Pancreas (tissue), 10 donors: Measurements from ENCODE around the gene TRIM41. TPM values are rescaled to one million over a fixed set of nuclear protein-coding genes. Genes with fewer than 3 reads are reported as not detected.

Experiments
- ATAC-seq, 4 donors: fragments of 200-7000 bp; cut with Tn5 transposase; one replicate each; pipeline versions ENCODE4 v1.8.0 to v1.9.1; 2020; ENCODE audit warnings: mild to moderate bottlenecking in 4 of 4, moderate library complexity in 4 of 4
- DNase-seq, 6 donors: peaks; one replicate each; pipeline ENCODE4 v3.0.0-alpha.2; 2020
- FAIRE-seq: peaks from 2 replicates; lab custom pipeline; 2012; peaks lifted over from hg19 to GRCh38; lab: Jason Lieb, UNC
- H3K27ac ChIP-seq, 4 donors: fragments of 200-600 bp; sonication (generic); 1 replicate in 3 of 4; 2 replicates in 1 of 4; pipeline versions ENCODE4 v1.5.0 to v1.8.0; 2020
- H3K27me3 ChIP-seq, 4 donors: fragments of 200-600 bp; one replicate each; pipeline ENCODE4 v1.8.0; 2021
- H3K36me3 ChIP-seq, 3 donors: fragments of 200-600 bp; sonication (generic) in 1 of 3; one replicate each; pipeline versions ENCODE4 v1.5.0 to v1.8.0; 2020 to 2021
- H3K4me1 ChIP-seq, 3 donors: fragments of 200-600 bp; one replicate each; pipeline ENCODE4 v1.8.0; 2021
- H3K4me3 ChIP-seq, 4 donors: fragments of 200-600 bp; sonication (generic) in 2 of 4; one replicate each; pipeline versions ENCODE4 v1.5.0 to v1.8.0; 2020 to 2021
- H3K9me3 ChIP-seq, 4 donors: fragments of 200-600 bp; one replicate each; pipeline ENCODE4 v1.8.0; 2021
- WGBS, 2 donors: extraction: QIAGEN DNeasy Blood & Tissue Kit; methylation state at CpG; one replicate each; pipeline ENCODE4 v1.1.7; 2013; 5-methylcytosine and 5-hydroxymethylcytosine counted together
- intact Hi-C, 3 donors: fragments of 100-400 bp; cut with DNase I; formaldehyde crosslinking; loops; one replicate each; pipeline versions ENCODE4 v1.11.1 to v1.14.2; 2022
- polyA plus RNA-seq, 2 donors: library from polyadenylated mRNA; stranded (reverse); fragments of 200-250 nt; gene quantifications; one replicate each; pipeline ENCODE4 v1.2.3, GENCODE V29; 2013
- total RNA-seq, 6 donors: library from RNA; stranded (reverse); fragmentation: NEBNext Ultra II Directional in 4 of 6; extraction: Animal tissue kit (Norgen Biotek cat#: 25700) in 4 of 6; gene quantifications; one replicate each; pipeline versions ENCODE4 v1.2.1 to v1.2.4, GENCODE V29; 2021 to 2023
- TF ChIP-seq, protein P1 (sequence below), 4 donors: fragments of 200-600 bp; sonication (generic) in 3 of 4; IDR thresholded peaks; one replicate each; pipeline versions ENCODE4 v1.5.0 to v1.8.0; 2021; ENCODE audit warnings: antibody characterized with exemption in 4 of 4
- donor health status: healthy with polysubstance abuse.
- donor health status: DM: no; HTN: no; CAD: no; lungs with moderate emphysema.
- donor health status: DM: no; HTN: no; CAD: no.
- donor health status: control.
- donor health status: control.
- donor health status: Bipolar disorder and iron deficiency.
- donor health status: DM: yes; HTN: yes; CAD: no.
- donor health status: DM: no; HTN: no; CAD: no.
- donor health status: DM: no; HTN: no; CAD: no.
- donor health status: DM: yes; HTN: yes; CAD: no.

TRIM41 gene
- total and polyA plus RNA-seq, 8 donors, result 11.4 to 28.7 (median 14.7) TPM

DNA sequence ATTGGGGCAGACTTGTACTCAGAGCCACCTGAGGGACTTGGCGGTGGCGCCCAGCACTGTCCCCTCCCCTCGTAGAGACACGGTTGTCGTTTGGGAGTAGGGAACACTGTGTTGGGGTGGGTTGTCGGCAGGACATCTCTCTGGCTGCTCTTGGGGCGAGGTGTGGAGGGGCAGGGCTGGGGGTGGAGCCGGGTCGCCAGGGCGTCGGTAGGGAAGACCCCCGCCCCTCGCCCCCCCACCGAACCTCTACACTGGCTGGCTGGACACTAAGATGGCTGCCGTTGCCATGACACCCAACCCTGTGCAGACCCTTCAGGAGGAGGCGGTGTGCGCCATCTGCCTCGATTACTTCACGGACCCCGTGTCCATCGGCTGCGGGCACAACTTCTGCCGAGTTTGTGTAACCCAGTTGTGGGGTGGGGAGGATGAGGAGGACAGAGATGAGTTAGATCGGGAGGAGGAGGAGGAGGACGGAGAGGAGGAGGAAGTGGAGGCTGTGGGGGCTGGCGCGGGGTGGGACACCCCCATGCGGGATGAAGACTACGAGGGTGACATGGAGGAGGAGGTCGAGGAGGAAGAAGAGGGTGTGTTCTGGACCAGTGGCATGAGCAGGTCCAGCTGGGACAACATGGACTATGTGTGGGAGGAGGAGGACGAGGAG is 778 bp downstream of the TRIM41 start:
- DNase-seq (peak in 1 of 6 donors; percentile 72), ATAC-seq (peak in 2 of 4 donors; percentile 0 to 2), FAIRE-seq (no peak)
- Histone ChIP-seq H3K36me3 (no peaks in the 10 kb centered on the region), H3K27me3 (no peaks in the 10 kb centered on the region), H3K4me3 (peak overlapping the region; percentile 59 to 93 (median 74)), H3K9me3 (no peaks in the 10 kb centered on the region), H3K4me1 (peaks cover 0 to 3% (median 0%) of the 10 kb centered on the region in 3 donors), H3K27ac (peak overlapping the region; percentile 79 to 93 (median 90))
- WGBS, 2 donors, result 2% methylated on average over 29 to 30 of the region's 31 CpGs
- TF ChIP-seq, protein P1, sequence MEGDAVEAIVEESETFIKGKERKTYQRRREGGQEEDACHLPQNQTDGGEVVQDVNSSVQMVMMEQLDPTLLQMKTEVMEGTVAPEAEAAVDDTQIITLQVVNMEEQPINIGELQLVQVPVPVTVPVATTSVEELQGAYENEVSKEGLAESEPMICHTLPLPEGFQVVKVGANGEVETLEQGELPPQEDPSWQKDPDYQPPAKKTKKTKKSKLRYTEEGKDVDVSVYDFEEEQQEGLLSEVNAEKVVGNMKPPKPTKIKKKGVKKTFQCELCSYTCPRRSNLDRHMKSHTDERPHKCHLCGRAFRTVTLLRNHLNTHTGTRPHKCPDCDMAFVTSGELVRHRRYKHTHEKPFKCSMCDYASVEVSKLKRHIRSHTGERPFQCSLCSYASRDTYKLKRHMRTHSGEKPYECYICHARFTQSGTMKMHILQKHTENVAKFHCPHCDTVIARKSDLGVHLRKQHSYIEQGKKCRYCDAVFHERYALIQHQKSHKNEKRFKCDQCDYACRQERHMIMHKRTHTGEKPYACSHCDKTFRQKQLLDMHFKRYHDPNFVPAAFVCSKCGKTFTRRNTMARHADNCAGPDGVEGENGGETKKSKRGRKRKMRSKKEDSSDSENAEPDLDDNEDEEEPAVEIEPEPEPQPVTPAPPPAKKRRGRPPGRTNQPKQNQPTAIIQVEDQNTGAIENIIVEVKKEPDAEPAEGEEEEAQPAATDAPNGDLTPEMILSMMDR (IDR thresholded peaks at IDR 0.05), result no peak
- intact Hi-C loops, result no loop called here

DNA sequence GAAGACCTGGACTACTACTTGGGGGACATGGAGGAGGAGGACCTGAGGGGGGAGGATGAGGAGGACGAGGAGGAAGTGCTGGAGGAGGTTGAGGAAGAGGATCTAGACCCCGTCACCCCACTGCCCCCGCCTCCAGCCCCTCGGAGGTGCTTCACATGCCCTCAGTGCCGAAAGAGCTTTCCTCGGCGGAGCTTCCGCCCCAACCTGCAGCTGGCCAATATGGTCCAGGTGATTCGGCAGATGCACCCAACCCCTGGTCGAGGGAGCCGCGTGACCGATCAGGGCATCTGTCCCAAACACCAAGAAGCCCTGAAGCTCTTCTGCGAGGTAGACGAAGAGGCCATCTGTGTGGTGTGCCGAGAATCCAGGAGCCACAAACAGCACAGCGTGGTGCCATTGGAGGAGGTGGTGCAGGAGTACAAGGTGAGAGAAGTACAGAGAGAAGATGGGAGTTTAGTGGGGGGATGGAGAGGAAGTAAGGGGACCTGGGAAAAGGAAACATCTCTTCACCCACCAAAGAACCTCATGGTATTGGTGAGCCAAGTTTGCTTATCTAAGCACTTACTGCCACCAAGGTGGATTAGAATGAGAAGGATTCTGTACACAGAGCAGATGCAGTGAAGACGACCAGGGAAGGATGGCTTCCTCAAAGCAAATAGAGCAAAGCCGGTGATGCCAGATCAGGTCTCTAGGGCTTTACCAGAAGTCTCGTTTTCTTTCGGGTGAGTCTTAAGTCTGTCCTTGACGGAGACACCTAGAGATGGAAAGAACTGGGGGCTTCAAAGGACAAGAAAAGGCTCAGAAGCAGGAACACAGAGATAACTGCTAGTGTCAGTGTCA is 1.5 kb downstream of the TRIM41 start:
- Histone ChIP-seq H3K4me3 (peak overlapping the region; percentile 59 to 93 (median 74)), H3K27me3 (no peaks in the 10 kb centered on the region), H3K9me3 (no peaks in the 10 kb centered on the region), H3K36me3 (no peaks in the 10 kb centered on the region), H3K4me1 (peaks cover 0 to 3% (median 0%) of the 10 kb centered on the region in 3 donors), H3K27ac (no peak overlapping the region)
- TF ChIP-seq, protein P1 (IDR thresholded peaks at IDR 0.05), result no peak
- FAIRE-seq, result no peak
- intact Hi-C loops, result no loop called here
- WGBS, 2 donors, result 70 to 75% methylated on average over 22 of the region's 22 CpGs
- DNase-seq, result peak in 3 of 6 donors; percentile 31 to 80 (median 58)
- no peak for ATAC-seq

DNA sequence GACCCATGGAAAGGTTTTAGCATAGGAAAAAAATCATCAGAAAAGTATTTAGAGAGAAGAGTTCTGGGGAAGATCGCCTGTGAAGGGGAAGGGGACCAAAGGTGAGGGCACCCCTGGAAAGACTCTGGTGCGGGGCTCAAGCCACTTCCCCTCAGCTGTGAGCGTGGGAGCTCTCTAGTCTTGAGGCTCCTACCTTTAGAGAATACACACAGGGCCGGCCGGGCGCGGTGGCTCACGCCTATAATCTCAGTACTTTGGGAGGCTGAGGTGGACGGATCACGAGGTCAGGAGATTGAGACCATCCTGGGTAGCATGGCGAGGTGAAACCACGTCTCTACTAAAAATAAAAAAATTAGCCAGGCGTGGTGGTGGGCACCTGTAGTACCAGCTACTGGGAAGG is 6.9 kb downstream of the TRIM41 start:
- DNase-seq (no peak), ATAC-seq (no peak), FAIRE-seq (no peak)
- no peak overlapping the region for H3K27ac ChIP-seq
- intact Hi-C loops, result no loop called here
- 87 to 95% methylated on average over 13 of the region's 13 CpGs for WGBS, 2 donors
- peaks cover 0 to under 1% (median 0%) of the 10 kb centered on the region in 3 donors for H3K4me1 ChIP-seq
- H3K27me3 ChIP-seq, result no peaks in the 10 kb centered on the region
- no peak overlapping the region for H3K4me3 ChIP-seq
- H3K9me3 ChIP-seq, result no peaks in the 10 kb centered on the region
- TF ChIP-seq, protein P1 (IDR thresholded peaks at IDR 0.05), result no peak
- peaks cover 0 to 11% (median 0%) of the 10 kb centered on the region in 3 donors for H3K36me3 ChIP-seq

DNA sequence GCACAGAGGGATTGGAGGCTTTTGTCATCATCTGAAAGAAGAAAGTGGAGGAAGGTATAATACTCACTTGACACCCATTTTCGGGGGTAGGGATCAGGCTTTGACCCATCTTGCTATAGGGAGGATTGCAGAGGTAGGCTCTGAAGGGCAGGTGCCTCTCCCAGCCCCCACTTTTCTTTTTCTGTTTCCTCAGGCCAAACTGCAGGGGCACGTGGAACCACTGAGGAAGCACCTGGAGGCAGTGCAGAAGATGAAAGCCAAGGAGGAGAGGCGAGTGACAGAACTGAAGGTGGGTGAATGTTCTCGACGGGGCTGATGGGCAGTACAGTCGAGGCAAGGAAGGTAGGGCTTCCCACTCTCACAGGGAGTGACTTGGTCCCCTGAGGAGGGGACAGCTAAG is 7.5 kb downstream of the TRIM41 start:
- no peak for FAIRE-seq

More for the DNA sequence above, 7.5 kb downstream of the TRIM41 start:
- Histone ChIP-seq H3K27ac (no peak overlapping the region), H3K4me1 (no peaks in the 10 kb centered on the region), H3K4me3 (no peak overlapping the region), H3K9me3 (no peaks in the 10 kb centered on the region), H3K36me3 (peaks cover 0 to 14% (median 5%) of the 10 kb centered on the region in 3 donors), H3K27me3 (no peaks in the 10 kb centered on the region)
- DNase-seq (no peak), ATAC-seq (no peak)
- intact Hi-C loops, result no loop called here
- WGBS, 2 donors, result 82 to 88% methylated on average over 6 of the region's 6 CpGs
- TF ChIP-seq, protein P1 (IDR thresholded peaks at IDR 0.05), result no peak
